K562 (cell line): Measurements from ENCODE around the gene NPAS3. TPM values are rescaled to one million over a fixed set of nuclear protein-coding genes. Genes with fewer than 3 reads are reported as not detected.

Experiments
- ATAC-seq: fragments of 200-7000 bp; cut with Tn5 transposase; 3 replicates; pipeline ENCODE4 v1.9.1; 2020; ENCODE audit warnings: moderate library complexity
- BruUV-seq: library from RNA; stranded (reverse); fragments of 400-500 nt; replicated peaks from 2 replicates; lab custom pipeline; 2021; lab: Mats Ljungman, UMichigan
- CTCF ChIA-PET: fragments of 300-600 bp; formaldehyde crosslinking; extraction: SDS; loops from one replicate; lab custom pipeline; 2021; ENCODE audit warnings: low intra/inter-chr PET ratio; lab: Yijun Ruan, JAX
- POLR2A ChIA-PET: fragments of 300-600, 350-650 bp; sonication (Branson Sonifier 250); formaldehyde crosslinking; extraction: SDS; loops from one replicate; lab custom pipeline; 2021; ENCODE audit warnings: antibody characterized with exemption, inconsistent platforms; lab: Yijun Ruan, JAX
- DNase-seq, 4 experiments: peaks; one replicate each; pipeline versions ENCODE4 v3.0.0 to v3.0.0-alpha.2; 2011 to 2018; ENCODE audit warnings: low spot score in 3 of 4, mixed read lengths in 3 of 4; ENCODE audit errors: extremely low read depth in 1 of 4
- FAIRE-seq: peaks from 2 replicates; lab custom pipeline; 2011; peaks lifted over from hg19 to GRCh38; lab: Jason Lieb, UNC
- H2AFZ ChIP-seq: 2 replicates; pipeline ENCODE4 v1.6.0; 2011; ENCODE audit warnings: low read depth, low read length, control low read depth, inconsistent platforms
- H3K27ac ChIP-seq: fragments of 200-600 bp; 3 replicates; pipeline ENCODE4 v1.8.0; 2011; ENCODE audit warnings: low read depth, mild to moderate bottlenecking, control low read depth, inconsistent platforms, low read length, moderate library complexity, mixed read lengths; ENCODE audit errors: extremely low read depth
- H3K27me3 ChIP-seq, 2 experiments: fragments of 300-600 bp in 1 of 2; 2 replicates in 1 of 2; 3 replicates in 1 of 2; pipeline versions ENCODE4 v1.6.0 to v1.8.0; 2011; ENCODE audit warnings: inconsistent platforms in 2 of 2, low read length in 2 of 2, mild to moderate bottlenecking in 1 of 2, mixed read lengths in 1 of 2, moderate library complexity in 1 of 2; ENCODE audit not compliant: control insufficient read depth in 2 of 2, insufficient read depth in 2 of 2
- H3K36me3 ChIP-seq: fragments of 300-600 bp; 3 replicates; pipeline ENCODE4 v1.8.0; 2011; ENCODE audit warnings: mild to moderate bottlenecking, low read length, inconsistent platforms; ENCODE audit not compliant: control insufficient read depth, insufficient read depth
- H3K4me1 ChIP-seq, 2 experiments: fragments of 200-600 bp in 1 of 2; replicated peaks in 1 of 2; 2 replicates in 1 of 2; 3 replicates in 1 of 2; pipeline versions ENCODE4 v1.5.1 to v1.8.0; 2011; ENCODE audit warnings: inconsistent platforms in 2 of 2, low read length in 2 of 2, mild to moderate bottlenecking in 1 of 2, mixed read lengths in 1 of 2, moderate library complexity in 1 of 2; ENCODE audit not compliant: control insufficient read depth in 2 of 2, insufficient read depth in 2 of 2
- H3K4me2 ChIP-seq: 2 replicates; pipeline ENCODE4 v1.6.1; 2011; ENCODE audit warnings: low read length, control low read depth, inconsistent platforms, mixed read lengths; ENCODE audit not compliant: insufficient read depth
- H3K4me3 ChIP-seq: fragments of 200-600 bp; sonication (generic), shearing (Covaris generic); 2 replicates; pipeline ENCODE4 v1.5.1; 2016; ENCODE audit warnings: control low read depth, inconsistent platforms
- H3K79me2 ChIP-seq: fragments of 200-600 bp; 3 replicates; pipeline ENCODE4 v1.8.0; 2011; ENCODE audit warnings: low read length, inconsistent platforms; ENCODE audit not compliant: control insufficient read depth, insufficient read depth
- H3K9ac ChIP-seq, 2 experiments: 2 replicates each; pipeline versions ENCODE4 v1.6.0 to v1.6.1; 2011; ENCODE audit warnings: low read depth in 2 of 2, low read length in 2 of 2, control low read depth in 1 of 2, inconsistent platforms in 1 of 2, mild to moderate bottlenecking in 1 of 2, mixed read lengths in 1 of 2; ENCODE audit not compliant: insufficient read depth in 1 of 2
- H3K9me1 ChIP-seq: one replicate; pipeline ENCODE4 v1.6.0; 2011; ENCODE audit warnings: inconsistent platforms, mild to moderate bottlenecking, low read length, moderate library complexity; ENCODE audit not compliant: control insufficient read depth, insufficient read depth
- H3K9me3 ChIP-seq: replicated peaks from 2 replicates; pipeline ENCODE4 v1.5.1; 2011; ENCODE audit warnings: low read depth, low read length, inconsistent platforms; ENCODE audit not compliant: control insufficient read depth, insufficient read depth
- H4K20me1 ChIP-seq: replicated peaks from 2 replicates; pipeline ENCODE4 v1.6.1; 2011; ENCODE audit warnings: low read length, inconsistent platforms, mixed read lengths; ENCODE audit not compliant: control insufficient read depth, insufficient read depth
- CBX2 ChIP-seq: fragments of 200-600 bp; sonication (generic); IDR thresholded peaks from one replicate; pipeline ENCODE4 v1.6.1; 2012; ENCODE audit warnings: mild to moderate bottlenecking, low read length, inconsistent platforms; ENCODE audit not compliant: insufficient read depth, poor library complexity, severe bottlenecking
- E2F3 ChIP-seq: fragments of 250-450 bp; sonication (Bioruptor Pico); IDR thresholded peaks from 2 replicates; pipeline ENCODE4 v1.4.0; 2020; ENCODE audit warnings: mild to moderate bottlenecking
- JUND ChIP-seq, 2 experiments: IDR thresholded peaks; 2 replicates in 1 of 2; 3 replicates in 1 of 2; pipeline ENCODE4 v1.6.1; 2011; ENCODE audit warnings: borderline replicate concordance in 2 of 2, low read depth in 2 of 2, low read length in 2 of 2, improper control_type of control experiment in 1 of 2, missing biosample characterization in 1 of 2, missing genetic modification characterization in 1 of 2, missing genetic modification reagents in 1 of 2
- KLF6 ChIP-seq: fragments of 250-450 bp; sonication (Bioruptor Pico); IDR thresholded peaks from 2 replicates; pipeline ENCODE4 v1.4.0; 2020; ENCODE audit warnings: mild to moderate bottlenecking, moderate library complexity, borderline replicate concordance
- MTF1 ChIP-seq: fragments of 250-450 bp; sonication (Bioruptor Pico); IDR thresholded peaks from 2 replicates; pipeline ENCODE4 v1.9.0; 2021; ENCODE audit warnings: moderate library complexity, mild to moderate bottlenecking, inconsistent platforms, borderline replicate concordance
- NELFE ChIP-seq: IDR thresholded peaks from 2 replicates; pipeline ENCODE4 v1.6.1; 2011; ENCODE audit warnings: mild to moderate bottlenecking; ENCODE audit not compliant: insufficient read depth, insufficient read length
- RBM22 ChIP-seq: fragments of 200-400 bp; formaldehyde crosslinking; IDR thresholded peaks from 2 replicates; pipeline ENCODE4 v1.6.1; 2018; ENCODE audit warnings: low read length, low read depth; ENCODE audit not compliant: poor library complexity, severe bottlenecking
- SIX5 ChIP-seq, 2 experiments: IDR thresholded peaks; 2 replicates each; pipeline ENCODE4 v1.6.1; 2011; ENCODE audit warnings: low read length in 2 of 2, borderline replicate concordance in 1 of 2, low read depth in 1 of 2, mild to moderate bottlenecking in 1 of 2, moderate library complexity in 1 of 2; ENCODE audit not compliant: insufficient read depth in 1 of 2
- SMAD1 ChIP-seq: fragments of 150-350 bp; IDR thresholded peaks from 2 replicates; pipeline ENCODE4 v1.6.1; 2014; ENCODE audit warnings: low read length, low read depth; ENCODE audit not compliant: partially characterized antibody
- SNIP1 ChIP-seq: fragments of 450-650 bp; IDR thresholded peaks from 2 replicates; pipeline ENCODE4 v1.7.1; 2017; ENCODE audit warnings: low read depth, mild to moderate bottlenecking
- SRSF3 ChIP-seq: fragments of 200-400 bp; formaldehyde crosslinking; IDR thresholded peaks from 2 replicates; pipeline ENCODE4 v1.6.1; 2016; ENCODE audit warnings: mild to moderate bottlenecking, low read length, moderate library complexity; ENCODE audit not compliant: insufficient read depth
- U2AF1 ChIP-seq: fragments of 200-400 bp; formaldehyde crosslinking; optimal IDR thresholded peaks from 2 replicates; pipeline ENCODE3; 2017; ENCODE audit warnings: mild to moderate bottlenecking, low read depth, low read length, moderate library complexity
- ZFX ChIP-seq: sonication (generic); formaldehyde crosslinking; IDR thresholded peaks from 2 replicates; pipeline ENCODE4 v1.8.0; 2022; ENCODE audit warnings: mild to moderate bottlenecking, missing genetic modification reagents, moderate library complexity
- ZNF143 ChIP-seq: sonication (generic); formaldehyde crosslinking; IDR thresholded peaks from 2 replicates; pipeline ENCODE4 v1.9.0; 2022; ENCODE audit warnings: mild to moderate bottlenecking, missing genetic modification reagents
- ZNF316 ChIP-seq: fragments of 450-650 bp; IDR thresholded peaks from 2 replicates; pipeline ENCODE4 v1.6.1; 2016
- ZNF551 ChIP-seq: fragments of 250-450 bp; sonication (Bioruptor Pico); IDR thresholded peaks from 2 replicates; pipeline ENCODE4 v1.5.0; 2021; ENCODE audit warnings: mild to moderate bottlenecking, moderate library complexity
- WGBS: fragments of 100-300 bp; shearing (Covaris generic); methylation state at CpG from one replicate; pipeline ENCODE4 v1.1.6; 2016; ENCODE audit warnings: low coverage, mixed read lengths; ENCODE audit not compliant: insufficient coverage; ENCODE audit errors: missing lambda C conversion rate; 5-methylcytosine and 5-hydroxymethylcytosine counted together
- in situ Hi-C: fragments of 300-500 bp; cut with MboI; formaldehyde crosslinking; loops from 4 replicates; pipeline ENCODE4 v1.15.0; 2018; ENCODE audit warnings: inconsistent platforms, mixed read lengths
- intact Hi-C: fragments of 100-400 bp; cut with micrococcal nuclease; formaldehyde crosslinking; loops from 2 replicates; pipeline ENCODE4 v1.14.2; 2022
- polyA plus RNA-seq, 8 experiments: library from polyadenylated mRNA; depleted of rRNA in 4 of 8; stranded (reverse) in 5 of 8; unstranded in 3 of 8; fragments of >200 nt; fragmentation: Nextera tagmentation in 2 of 8; fragmentation: Illumina TruSeq in 1 of 8; extraction: Ambion mirVana in 2 of 8; extraction: Trizol in 1 of 8; gene quantifications; 2 replicates each; pipeline versions ENCODE4 v1.2.1 to v1.2.3, GENCODE V29; 2011 to 2014; ENCODE audit warnings: inconsistent platforms in 1 of 8, missing spikeins in 1 of 8
- total RNA-seq, 7 experiments: library from RNA; depleted of rRNA in 6 of 7; stranded (reverse); fragments of >200 nt in 6 of 7; fragmentation: Illumina TruSeq in 2 of 7; extraction: Trizol in 2 of 7; gene quantifications; 2 replicates each; pipeline versions ENCODE4 v1.2.1 to v1.2.3, GENCODE V29; 2011 to 2021; ENCODE audit warnings: low replicate concordance in 1 of 7
- TF ChIP-seq, protein P1 (sequence below): fragments of 250-450 bp; sonication (Bioruptor Pico); IDR thresholded peaks from 2 replicates; pipeline ENCODE4 v1.5.1; 2021; ENCODE audit warnings: mild to moderate bottlenecking
- TF ChIP-seq, protein P2 (sequence below), 2 experiments: fragments of 450-650 bp in 1 of 2; sonication (generic) in 1 of 2; formaldehyde crosslinking; conservative IDR thresholded peaks; 2 replicates each; pipeline versions ENCODE4 v1.4.0 to v1.8.1; 2020 to 2022; ENCODE audit warnings: mild to moderate bottlenecking in 1 of 2, missing genetic modification reagents in 1 of 2
- TF ChIP-seq, protein P3 (sequence below): fragments of 250-450 bp; sonication (Bioruptor Pico); IDR thresholded peaks from 2 replicates; pipeline ENCODE4 v1.5.0; 2020; ENCODE audit warnings: mild to moderate bottlenecking, borderline replicate concordance

Gene NPAS3
- total and polyA plus RNA-seq, 9 of the 15 experiments (the other 6 are each of a cell fraction or from before 2014, with no cell fraction given): 0.04 TPM; not detected in 8

GRCh38 chr14:33653308-33653695, 714.6 kb downstream of the NPAS3 start:
- Histone ChIP-seq H2AFZ (peak overlapping the region; percentile 68; the same call in 1 of the 2 replicates), H3K9me3 (no peaks in the 10 kb centered on the region), H3K4me2 (peak overlapping the region; percentile 57), H3K4me3 (no peak overlapping the region), H3K9ac (peak overlapping the region in 1 of 2 experiments; percentile 34; a peak in 1 of 4 replicates), H3K4me1 (peaks cover 0 to 9% of the 10 kb centered on the region in 2 experiments; a peak in 2 of 5 replicates), H3K27ac (peak overlapping the region; percentile 57; the same call in 2 of the 3 replicates), H3K79me2 (no peaks in the 10 kb centered on the region), H3K27me3 (no peaks in the 10 kb centered on the region), H3K36me3 (no peaks in the 10 kb centered on the region), H3K9me1 (no peaks in the 10 kb centered on the region), H4K20me1 (no peaks in the 10 kb centered on the region)
- in situ Hi-C loops: no loop called here
- DNase-seq: no peak
- 15% methylated on average over 6 of the region's 6 CpGs for WGBS
- FAIRE-seq: no peak
- ChIA-PET POLR2A (interaction anchor here (1.8 kb wide), 1 partner anchor 12 kb away, joined by 5 read pairs; no protein-coding TSS in a partner anchor), CTCF (no interaction called here)
- intact Hi-C loops: no loop called here
- BruUV-seq: no TSS peak
- no peak for ATAC-seq
- no peak for TF ChIP-seq NELFE
- TF ChIP-seq SNIP1: no peak
- TF ChIP-seq, protein P1, sequence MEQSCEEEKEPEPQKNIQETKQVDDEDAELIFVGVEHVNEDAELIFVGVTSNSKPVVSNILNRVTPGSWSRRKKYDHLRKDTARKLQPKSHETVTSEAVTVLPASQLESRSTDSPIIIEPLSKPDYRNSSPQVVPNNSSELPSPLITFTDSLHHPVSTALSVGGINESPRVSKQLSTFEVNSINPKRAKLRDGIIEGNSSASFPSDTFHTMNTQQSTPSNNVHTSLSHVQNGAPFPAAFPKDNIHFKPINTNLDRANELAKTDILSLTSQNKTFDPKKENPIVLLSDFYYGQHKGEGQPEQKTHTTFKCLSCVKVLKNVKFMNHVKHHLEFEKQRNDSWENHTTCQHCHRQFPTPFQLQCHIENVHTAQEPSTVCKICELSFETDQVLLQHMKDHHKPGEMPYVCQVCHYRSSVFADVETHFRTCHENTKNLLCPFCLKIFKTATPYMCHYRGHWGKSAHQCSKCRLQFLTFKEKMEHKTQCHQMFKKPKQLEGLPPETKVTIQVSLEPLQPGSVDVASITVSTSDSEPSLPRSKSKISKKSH (CRISPR knock-in tag): no peak
- TF ChIP-seq RBM22: no peak
- TF ChIP-seq, protein P2, sequence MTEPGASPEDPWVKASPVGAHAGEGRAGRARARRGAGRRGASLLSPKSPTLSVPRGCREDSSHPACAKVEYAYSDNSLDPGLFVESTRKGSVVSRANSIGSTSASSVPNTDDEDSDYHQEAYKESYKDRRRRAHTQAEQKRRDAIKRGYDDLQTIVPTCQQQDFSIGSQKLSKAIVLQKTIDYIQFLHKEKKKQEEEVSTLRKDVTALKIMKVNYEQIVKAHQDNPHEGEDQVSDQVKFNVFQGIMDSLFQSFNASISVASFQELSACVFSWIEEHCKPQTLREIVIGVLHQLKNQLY (CRISPR knock-in tag; conservative IDR thresholded peaks at IDR 0.05): no peak
- TF ChIP-seq ZNF551: no peak
- TF ChIP-seq SIX5 (IDR thresholded peaks at IDR 0.05; ENCODE audit: borderline replicate concordance in 1 of 2, insufficient read depth in 1 of 2, low read depth in 1 of 2, low read length in 2 of 2): no peak
- no peak for TF ChIP-seq SRSF3
- no peak for TF ChIP-seq ZNF143 (CRISPR knock-in tag)
- TF ChIP-seq ZFX (CRISPR knock-in tag): no peak
- TF ChIP-seq CBX2: no peak
- no peak for TF ChIP-seq KLF6
- TF ChIP-seq, protein P3, sequence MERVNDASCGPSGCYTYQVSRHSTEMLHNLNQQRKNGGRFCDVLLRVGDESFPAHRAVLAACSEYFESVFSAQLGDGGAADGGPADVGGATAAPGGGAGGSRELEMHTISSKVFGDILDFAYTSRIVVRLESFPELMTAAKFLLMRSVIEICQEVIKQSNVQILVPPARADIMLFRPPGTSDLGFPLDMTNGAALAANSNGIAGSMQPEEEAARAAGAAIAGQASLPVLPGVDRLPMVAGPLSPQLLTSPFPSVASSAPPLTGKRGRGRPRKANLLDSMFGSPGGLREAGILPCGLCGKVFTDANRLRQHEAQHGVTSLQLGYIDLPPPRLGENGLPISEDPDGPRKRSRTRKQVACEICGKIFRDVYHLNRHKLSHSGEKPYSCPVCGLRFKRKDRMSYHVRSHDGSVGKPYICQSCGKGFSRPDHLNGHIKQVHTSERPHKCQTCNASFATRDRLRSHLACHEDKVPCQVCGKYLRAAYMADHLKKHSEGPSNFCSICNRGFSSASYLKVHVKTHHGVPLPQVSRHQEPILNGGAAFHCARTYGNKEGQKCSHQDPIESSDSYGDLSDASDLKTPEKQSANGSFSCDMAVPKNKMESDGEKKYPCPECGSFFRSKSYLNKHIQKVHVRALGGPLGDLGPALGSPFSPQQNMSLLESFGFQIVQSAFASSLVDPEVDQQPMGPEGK (CRISPR knock-in tag): no peak
- no peak for TF ChIP-seq ZNF316
- TF ChIP-seq U2AF1: no peak
- no peak for TF ChIP-seq SMAD1
- TF ChIP-seq JUND (IDR thresholded peaks at IDR 0.05; ENCODE audit: borderline replicate concordance, low read depth, low read length): no peak
- TF ChIP-seq JUND (tag; IDR thresholded peaks at IDR 0.05; ENCODE audit: borderline replicate concordance, low read depth, low read length): no peak
- TF ChIP-seq E2F3 (CRISPR knock-in tag): no peak
- TF ChIP-seq MTF1 (CRISPR knock-in tag): no peak
